Nephron progenitor cell (in vitro differentiated cells): Measurements from ENCODE around the gene INHBB.

Source experiments
- DNase-seq: peaks from one replicate; pipeline ENCODE4 v3.0.0; 2021
- H3K27ac Mint-ChIP-seq: 2 replicates; pipeline ENCODE4 v1.8.0; 2021; ENCODE audit warnings: mild to moderate bottlenecking, moderate library complexity, mixed read lengths
- H3K27me3 Mint-ChIP-seq: 2 replicates; pipeline ENCODE4 v1.8.0; 2021; ENCODE audit warnings: mild to moderate bottlenecking, low read depth, mixed read lengths; ENCODE audit not compliant: poor library complexity
- H3K36me3 Mint-ChIP-seq: 2 replicates; pipeline ENCODE4 v1.8.0; 2021; ENCODE audit warnings: low read depth, mixed read lengths
- H3K4me1 Mint-ChIP-seq: 2 replicates; pipeline ENCODE4 v1.8.0; 2021; ENCODE audit warnings: mixed read lengths
- H3K4me3 Mint-ChIP-seq: 2 replicates; pipeline ENCODE4 v1.8.0; 2021; ENCODE audit warnings: mild to moderate bottlenecking, moderate library complexity, mixed read lengths
- H3K9me3 Mint-ChIP-seq: 2 replicates; pipeline ENCODE4 v1.8.0; 2021; ENCODE audit warnings: mild to moderate bottlenecking, moderate library complexity, mixed read lengths
- TF ChIP-seq, protein P1 (sequence below): fragments of 200-600 bp; sonication (generic); IDR thresholded peaks from 2 replicates; pipeline ENCODE4 v1.5.0; 2021; ENCODE audit warnings: antibody characterized with exemption

INHBB gene

DNA sequence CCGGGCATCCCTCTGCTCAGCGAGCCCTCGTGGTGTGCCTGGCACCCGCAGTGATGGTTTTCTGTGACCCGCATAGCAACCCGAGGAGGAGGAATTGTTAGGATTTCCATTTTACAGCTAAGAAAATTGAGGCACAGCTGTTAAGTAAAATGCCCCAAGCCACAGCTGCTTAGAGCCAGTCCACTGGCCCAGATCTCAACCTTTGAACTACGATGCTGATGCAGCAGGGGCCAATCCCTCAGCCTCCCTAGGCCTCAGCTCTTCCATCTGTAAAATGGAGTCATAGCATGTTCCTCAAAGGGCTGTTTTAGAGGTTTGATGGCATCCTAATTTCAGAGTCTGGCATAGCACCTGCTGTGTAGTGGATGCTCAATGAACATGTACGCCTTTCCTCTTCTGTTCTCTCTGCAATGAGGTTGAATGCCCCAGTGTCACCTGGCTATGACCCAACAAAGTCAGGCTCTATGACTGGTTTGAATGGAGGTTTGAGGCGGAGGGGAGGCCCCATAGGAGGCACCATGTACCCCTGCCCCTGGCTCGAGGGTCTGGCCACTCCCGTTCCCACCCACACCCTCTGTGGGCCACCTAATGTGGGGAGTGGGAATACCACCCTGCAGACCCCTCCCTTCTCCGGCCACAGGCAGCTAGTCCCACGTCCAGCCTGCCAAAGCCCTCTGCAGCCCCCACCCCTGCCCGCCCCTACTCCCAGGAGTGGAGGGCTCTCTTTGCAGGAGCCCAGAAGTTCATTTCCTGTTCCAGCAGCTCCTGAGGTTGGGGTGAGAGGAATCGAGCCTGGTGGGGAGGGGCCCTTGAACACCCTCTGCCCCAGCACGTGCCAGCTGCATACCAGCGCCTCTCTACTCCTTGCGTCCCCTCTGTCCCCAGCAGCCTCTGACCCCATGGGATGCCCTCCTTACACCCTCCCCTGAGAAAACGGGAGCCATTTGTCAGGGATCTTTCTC lies 31.0 kb downstream of the INHBB start:
- no peak for DNase-seq
- Mint-ChIP-seq H3K9me3 (no peaks in the 10 kb centered on the region), H3K4me3 (no peak overlapping the region), H3K4me1 (peaks cover 18% of the 10 kb centered on the region), H3K27ac (no peak overlapping the region), H3K36me3 (no peaks in the 10 kb centered on the region), H3K27me3 (peaks cover 34% of the 10 kb centered on the region)
- TF ChIP-seq, protein P1, sequence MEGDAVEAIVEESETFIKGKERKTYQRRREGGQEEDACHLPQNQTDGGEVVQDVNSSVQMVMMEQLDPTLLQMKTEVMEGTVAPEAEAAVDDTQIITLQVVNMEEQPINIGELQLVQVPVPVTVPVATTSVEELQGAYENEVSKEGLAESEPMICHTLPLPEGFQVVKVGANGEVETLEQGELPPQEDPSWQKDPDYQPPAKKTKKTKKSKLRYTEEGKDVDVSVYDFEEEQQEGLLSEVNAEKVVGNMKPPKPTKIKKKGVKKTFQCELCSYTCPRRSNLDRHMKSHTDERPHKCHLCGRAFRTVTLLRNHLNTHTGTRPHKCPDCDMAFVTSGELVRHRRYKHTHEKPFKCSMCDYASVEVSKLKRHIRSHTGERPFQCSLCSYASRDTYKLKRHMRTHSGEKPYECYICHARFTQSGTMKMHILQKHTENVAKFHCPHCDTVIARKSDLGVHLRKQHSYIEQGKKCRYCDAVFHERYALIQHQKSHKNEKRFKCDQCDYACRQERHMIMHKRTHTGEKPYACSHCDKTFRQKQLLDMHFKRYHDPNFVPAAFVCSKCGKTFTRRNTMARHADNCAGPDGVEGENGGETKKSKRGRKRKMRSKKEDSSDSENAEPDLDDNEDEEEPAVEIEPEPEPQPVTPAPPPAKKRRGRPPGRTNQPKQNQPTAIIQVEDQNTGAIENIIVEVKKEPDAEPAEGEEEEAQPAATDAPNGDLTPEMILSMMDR = no peak

DNA sequence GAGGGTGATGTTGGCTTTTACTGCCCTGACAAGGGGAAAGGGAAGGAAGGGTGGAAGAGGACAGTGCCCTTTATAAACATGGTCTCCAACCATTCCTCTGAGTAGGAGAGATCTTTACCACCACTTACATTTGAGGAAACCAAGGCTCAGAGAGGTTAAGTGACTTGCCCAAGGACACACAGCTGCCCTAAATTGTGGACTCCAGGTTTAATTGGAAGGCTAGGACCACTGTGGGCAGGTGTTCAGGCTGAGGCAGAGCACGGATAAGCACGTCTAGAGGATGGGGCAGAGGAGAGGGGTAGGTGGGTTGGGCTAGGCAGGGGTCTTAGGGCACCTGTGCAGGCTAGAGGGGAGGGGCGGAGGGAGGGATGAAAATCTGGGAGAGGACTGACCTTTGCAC lies 32.7 kb downstream of the INHBB start:
- TF ChIP-seq, protein P1 = no peak
- no peaks in the 10 kb centered on the region for H3K9me3 Mint-ChIP-seq
- H3K27me3 Mint-ChIP-seq = peaks cover 31% of the 10 kb centered on the region
- peaks cover 13% of the 10 kb centered on the region for H3K4me1 Mint-ChIP-seq
- H3K4me3 Mint-ChIP-seq = no peak overlapping the region
- H3K27ac Mint-ChIP-seq = no peak overlapping the region
- H3K36me3 Mint-ChIP-seq = no peaks in the 10 kb centered on the region
- no peak for DNase-seq

DNA sequence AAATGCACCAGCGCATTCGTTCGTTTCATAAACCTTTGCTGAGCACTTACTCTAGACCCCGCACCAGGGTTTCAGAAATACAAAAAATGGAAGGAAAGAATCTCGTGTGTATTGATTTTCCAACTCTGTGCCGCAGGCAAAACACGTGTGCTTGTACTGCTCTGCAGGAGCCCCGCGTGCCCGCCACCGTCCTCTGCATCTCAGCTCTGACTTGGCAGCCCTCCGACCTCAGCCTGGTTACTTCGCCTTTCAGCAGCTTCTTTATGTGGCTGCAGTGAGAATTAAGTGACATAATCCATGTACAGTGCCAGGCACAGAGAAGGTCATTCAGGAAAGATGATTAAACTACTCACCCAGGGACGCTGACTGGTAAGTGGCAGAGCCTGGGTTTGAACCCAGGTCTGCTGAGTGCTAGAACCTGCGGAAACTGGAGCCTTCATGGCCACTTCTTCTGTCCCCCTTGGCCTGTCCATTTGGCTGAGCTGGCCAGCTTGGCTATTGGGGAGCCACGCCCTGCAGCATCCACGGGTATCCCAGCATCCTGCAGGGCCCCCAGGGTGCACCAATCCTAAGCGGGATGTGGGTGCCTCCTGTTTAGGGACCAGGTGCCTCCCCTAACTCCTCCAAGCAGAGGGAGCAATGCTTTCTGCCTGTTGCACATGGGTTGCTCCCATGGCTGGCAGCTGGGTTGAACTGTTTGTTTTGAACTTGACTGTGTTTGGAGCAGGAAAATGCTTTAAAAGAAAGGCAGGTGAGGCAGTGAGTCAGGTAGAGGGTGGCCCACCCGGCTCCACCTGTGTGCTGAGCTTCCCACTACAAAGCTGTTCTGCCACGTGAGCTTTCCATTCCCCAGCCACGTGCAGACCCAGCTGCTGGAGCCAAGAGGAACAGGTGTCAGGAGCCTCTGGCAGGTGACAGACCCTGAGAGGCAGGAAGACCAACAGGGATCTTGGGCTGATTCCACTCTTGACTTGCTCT lies 34.3 kb downstream of the INHBB start:
- H3K36me3 Mint-ChIP-seq = no peaks in the 10 kb centered on the region
- H3K27me3 Mint-ChIP-seq = peaks cover 29% of the 10 kb centered on the region
- no peaks in the 10 kb centered on the region for H3K9me3 Mint-ChIP-seq
- H3K4me1 Mint-ChIP-seq = peaks cover 9% of the 10 kb centered on the region
- no peak for DNase-seq
- TF ChIP-seq, protein P1 = no peak
- H3K27ac Mint-ChIP-seq = no peak overlapping the region
- H3K4me3 Mint-ChIP-seq = no peak overlapping the region

DNA sequence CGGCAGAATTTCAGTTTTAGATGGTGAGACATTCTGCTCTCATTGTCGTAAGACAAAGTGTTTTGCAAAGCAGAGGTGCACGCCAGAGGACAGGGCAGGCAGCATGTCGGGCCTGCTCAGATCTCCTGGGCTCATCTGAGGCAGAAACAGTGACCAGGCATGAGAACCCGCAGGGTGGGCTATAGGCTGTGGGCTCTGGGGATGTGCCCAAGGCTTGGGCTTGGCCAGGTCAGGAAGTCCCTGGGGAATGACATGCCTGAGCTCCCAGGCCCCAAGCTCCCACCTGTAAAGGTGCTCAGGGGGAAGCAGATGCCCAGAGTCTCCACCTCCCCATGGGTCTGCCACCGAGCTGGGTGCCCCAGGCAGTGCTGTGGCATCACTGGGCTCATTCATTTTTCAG lies 35.3 kb downstream of the INHBB start:
- peaks cover 8% of the 10 kb centered on the region for H3K4me1 Mint-ChIP-seq
- TF ChIP-seq, protein P1 = no peak
- H3K27me3 Mint-ChIP-seq = peaks cover 28% of the 10 kb centered on the region
- H3K4me3 Mint-ChIP-seq = no peak overlapping the region
- no peaks in the 10 kb centered on the region for H3K36me3 Mint-ChIP-seq
- H3K27ac Mint-ChIP-seq = no peak overlapping the region
- H3K9me3 Mint-ChIP-seq = no peaks in the 10 kb centered on the region
- DNase-seq = no peak

DNA sequence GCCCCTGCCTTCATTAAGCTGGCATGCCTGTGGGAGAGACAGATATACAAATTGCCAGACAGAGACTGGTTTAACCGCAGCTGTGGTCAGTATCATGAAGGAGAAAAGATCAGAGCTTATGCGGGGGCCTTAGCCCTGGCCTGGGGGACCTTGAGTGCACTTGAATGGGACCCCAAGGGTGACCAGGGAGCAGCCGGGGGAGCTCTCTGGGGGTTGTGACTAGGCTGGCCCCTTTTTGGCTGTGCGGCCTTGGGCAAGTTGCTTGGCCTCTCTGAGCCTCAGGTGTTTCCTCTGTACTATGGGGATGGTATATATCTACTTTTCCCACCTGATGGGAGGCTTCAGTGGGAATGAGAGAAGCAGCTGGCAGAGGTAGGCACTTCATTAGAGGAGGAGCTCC lies 35.7 kb downstream of the INHBB start:
- Mint-ChIP-seq H3K4me3 (no peak overlapping the region), H3K27me3 (peaks cover 24% of the 10 kb centered on the region), H3K27ac (no peak overlapping the region), H3K36me3 (no peaks in the 10 kb centered on the region), H3K4me1 (peaks cover 4% of the 10 kb centered on the region), H3K9me3 (no peaks in the 10 kb centered on the region)
- TF ChIP-seq, protein P1 = no peak
- DNase-seq = no peak
